PC-3 (cell line): ENCODE measurements around the gene PSMB2. TPM values are rescaled to one million over a fixed set of nuclear protein-coding genes. Genes with fewer than 3 reads are reported as not detected.

Experiments used
- ATAC-seq: fragments of 200-7000 bp; cut with Tn5 transposase; 2 replicates; pipeline ENCODE4 v1.9.1; 2020; ENCODE audit warnings: mild to moderate bottlenecking, moderate library complexity
- BruUV-seq: library from RNA; stranded (reverse); fragments of 400-500 nt; replicated peaks from 2 replicates; lab custom pipeline; 2021; lab: Mats Ljungman, UMichigan
- CTCF ChIA-PET: fragments of 300-600 bp; sonication (Branson Sonifier 250); formaldehyde crosslinking; loops from one replicate; lab custom pipeline; 2022; ENCODE audit warnings: antibody characterized with exemption; lab: Charles Lee
- POLR2A ChIA-PET: fragments of 300-600 bp; sonication (Branson Sonifier 250); formaldehyde crosslinking; loops from one replicate; lab custom pipeline; 2022; ENCODE audit warnings: antibody characterized with exemption; ENCODE audit not compliant: unreplicated experiment; lab: Charles Lee
- DNase-seq: peaks from one replicate; pipeline ENCODE4 v3.0.0-alpha.2; 2015
- H2AFZ ChIP-seq: fragments of 300-600 bp; sonication (generic); 2 replicates; pipeline ENCODE4 v1.6.0; 2016; ENCODE audit warnings: antibody characterized with exemption, low read length
- H3F3A ChIP-seq: fragments of 300-600 bp; sonication (generic); one replicate; pipeline ENCODE4 v1.6.0; 2017; ENCODE audit warnings: antibody characterized with exemption, low read length, control low read depth, mild to moderate bottlenecking; ENCODE audit not compliant: unreplicated experiment
- H3K27ac ChIP-seq: fragments of 300-600 bp; sonication (generic); 2 replicates; pipeline ENCODE4 v1.5.1; 2016; ENCODE audit warnings: mild to moderate bottlenecking, low read length
- H3K27me3 ChIP-seq: fragments of 300-600 bp; sonication (generic); 2 replicates; pipeline ENCODE4 v1.6.1; 2016; ENCODE audit warnings: low read length, mixed read lengths
- H3K36me3 ChIP-seq: fragments of 300-600 bp; sonication (generic); 2 replicates; pipeline ENCODE4 v1.6.1; 2016; ENCODE audit warnings: low read depth, mixed run types, low read length, mixed read lengths
- H3K4me1 ChIP-seq: fragments of 300-600 bp; sonication (generic); 2 replicates; pipeline ENCODE4 v1.5.1; 2016; ENCODE audit warnings: low read length; ENCODE audit not compliant: insufficient read depth
- H3K4me2 ChIP-seq: fragments of 300-600 bp; sonication (generic); 2 replicates; pipeline ENCODE4 v1.6.0; 2016; ENCODE audit warnings: low read length
- H3K4me3 ChIP-seq: fragments of 300-600 bp; sonication (generic); 2 replicates; pipeline ENCODE4 v1.5.1; 2016; ENCODE audit warnings: mild to moderate bottlenecking, low read length, mixed read lengths
- H3K79me2 ChIP-seq: fragments of 300-600 bp; sonication (generic); 2 replicates; pipeline ENCODE4 v1.6.1; 2017; ENCODE audit warnings: low read length, mixed read lengths
- H3K9ac ChIP-seq: fragments of 300-600 bp; sonication (generic); 2 replicates; pipeline ENCODE4 v1.6.0; 2016; ENCODE audit warnings: mild to moderate bottlenecking, low read length
- H3K9me2 ChIP-seq: fragments of 300-600 bp; sonication (generic); replicated peaks from 2 replicates; pipeline ENCODE4 v1.6.1; 2016; ENCODE audit warnings: mixed run types, low read length, mixed read lengths
- H3K9me3 ChIP-seq: fragments of 300-600 bp; sonication (generic); 2 replicates; pipeline ENCODE4 v1.6.1; 2016; ENCODE audit warnings: low read length, mixed read lengths
- H4K20me1 ChIP-seq: fragments of 300-600 bp; sonication (generic); 2 replicates; pipeline ENCODE4 v1.6.1; 2016; ENCODE audit warnings: low read length, mixed read lengths
- CTCF ChIP-seq: fragments of 300-600 bp; sonication (generic); conservative IDR thresholded peaks from 2 replicates; pipeline ENCODE4 v1.5.1; 2017; ENCODE audit warnings: antibody characterized with exemption, low read depth, mild to moderate bottlenecking, low read length
- EZH2 ChIP-seq: fragments of 300-600 bp; sonication (generic); IDR thresholded peaks from one replicate; pipeline ENCODE4 v1.6.1; 2017; ENCODE audit warnings: antibody characterized with exemption, mild to moderate bottlenecking, low read length; ENCODE audit not compliant: unreplicated experiment
- EZH2phosphoT487 ChIP-seq: fragments of 300-600 bp; sonication (generic); IDR thresholded peaks from 2 replicates; pipeline ENCODE4 v1.6.1; 2018; ENCODE audit warnings: mild to moderate bottlenecking, antibody characterized with exemption, low read length, borderline replicate concordance
- intact Hi-C: fragments of 100-400 bp; cut with micrococcal nuclease; formaldehyde crosslinking; loops from 2 replicates; pipeline ENCODE4 v1.9.0; 2023
- total RNA-seq: library from RNA; depleted of rRNA; stranded (reverse); fragments of >200 nt; gene quantifications from 2 replicates; pipeline ENCODE4 v1.2.3, GENCODE V29; 2014

PSMB2 gene
- total RNA-seq, 1 experiment from 2014 or later = 61.2 TPM

DNA sequence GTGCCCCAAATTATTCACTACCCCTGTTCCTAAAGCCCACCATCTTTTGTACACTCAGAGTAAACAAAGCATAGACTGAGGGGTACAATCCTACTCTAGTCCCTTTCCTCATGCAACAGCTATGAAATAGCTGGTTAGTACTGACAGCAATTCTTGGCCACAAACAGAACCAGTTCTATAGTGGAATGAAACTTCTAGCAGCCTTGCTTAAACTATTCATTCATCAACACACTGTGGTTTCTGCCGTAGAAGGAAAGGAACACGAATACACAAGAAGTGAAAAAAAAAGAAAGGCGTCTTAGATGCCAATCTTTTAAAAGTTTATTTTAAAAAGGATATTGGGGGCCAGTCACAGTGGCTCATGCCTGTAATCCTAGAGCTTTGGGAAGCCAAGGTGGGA, 9.9 kb downstream of the PSMB2 start:
- ChIA-PET CTCF (no interaction called here), POLR2A (no interaction called here)
- DNase-seq (no peak), ATAC-seq (no peak)
- Histone ChIP-seq H3K79me2 (peaks cover 83% of the 10 kb centered on the region), H3K4me2 (no peak overlapping the region), H3K27me3 (no peaks in the 10 kb centered on the region), H3K4me1 (peaks cover 3% of the 10 kb centered on the region), H2AFZ (no peak overlapping the region), H3K4me3 (no peak overlapping the region), H3F3A (no peaks in the 10 kb centered on the region), H4K20me1 (peaks cover 10% of the 10 kb centered on the region; the same call in 1 of the 2 replicates), H3K9me2 (no peaks in the 10 kb centered on the region), H3K27ac (no peak overlapping the region), H3K9ac (no peak overlapping the region), H3K36me3 (peaks cover 75% of the 10 kb centered on the region), H3K9me3 (no peaks in the 10 kb centered on the region)
- no TSS peak for BruUV-seq
- TF ChIP-seq EZH2phosphoT487 = no peak
- TF ChIP-seq EZH2 = no peak
- TF ChIP-seq CTCF = no peak
- intact Hi-C loops = no loop called here

GRCh38 chr1:35629051-35629450, 12.3 kb downstream of the PSMB2 start:
- ChIA-PET CTCF (no interaction called here), POLR2A (interaction anchor here (0.6 kb wide), 1 partner anchor 72 kb away, joined by 5 read pairs; the partner anchor contains the start of gene KIAA0319L)
- intact Hi-C loops = no loop called here
- H3K9me2 ChIP-seq = no peaks in the 10 kb centered on the region
- no peak overlapping the region for H3K4me3 ChIP-seq
- no peak overlapping the region for H2AFZ ChIP-seq
- no peak overlapping the region for H3K4me2 ChIP-seq
- H4K20me1 ChIP-seq = peaks cover 12% of the 10 kb centered on the region; the same call in 1 of the 2 replicates
- BruUV-seq = no TSS peak
- no peaks in the 10 kb centered on the region for H3K4me1 ChIP-seq
- H3K79me2 ChIP-seq = peaks cover 73% of the 10 kb centered on the region
- H3K9ac ChIP-seq = no peak overlapping the region
- H3K27me3 ChIP-seq = no peaks in the 10 kb centered on the region
- H3F3A ChIP-seq = no peaks in the 10 kb centered on the region
- H3K27ac ChIP-seq = no peak overlapping the region
- ATAC-seq = no peak
- H3K9me3 ChIP-seq = no peaks in the 10 kb centered on the region
- no peak for DNase-seq
- TF ChIP-seq CTCF = no peak
- TF ChIP-seq EZH2phosphoT487 = no peak
- TF ChIP-seq EZH2 = no peak
- peaks cover 63% of the 10 kb centered on the region for H3K36me3 ChIP-seq

DNA sequence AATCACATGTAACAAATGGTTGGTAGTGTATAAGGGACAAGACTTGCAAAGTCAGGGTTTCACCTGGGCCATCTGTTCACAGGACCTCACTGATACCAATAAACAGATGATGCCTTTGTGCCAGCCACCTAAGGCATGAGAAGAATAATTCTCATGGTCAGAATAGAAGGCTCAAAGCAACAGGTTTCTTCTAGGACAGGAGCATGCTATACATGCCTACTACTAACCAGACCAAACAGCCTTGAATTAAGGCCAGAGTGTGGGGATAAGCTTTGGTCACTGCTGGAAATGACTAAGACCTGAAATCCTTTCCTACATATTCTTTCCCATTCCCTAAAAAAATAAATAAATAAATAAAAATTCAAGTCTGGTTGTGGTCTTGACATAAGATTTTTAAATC, 17.5 kb downstream of the PSMB2 start:
- no peak for DNase-seq

More for the DNA sequence above, 17.5 kb downstream of the PSMB2 start:
- H3K4me3 ChIP-seq = no peak overlapping the region
- no peaks in the 10 kb centered on the region for H3K4me1 ChIP-seq
- no peaks in the 10 kb centered on the region for H3K9me2 ChIP-seq
- peaks cover 80% of the 10 kb centered on the region for H3K79me2 ChIP-seq
- no TSS peak for BruUV-seq
- no peak for ATAC-seq
- peaks cover 34% of the 10 kb centered on the region for H4K20me1 ChIP-seq
- H2AFZ ChIP-seq = no peak overlapping the region
- H3K9ac ChIP-seq = no peak overlapping the region
- no peaks in the 10 kb centered on the region for H3F3A ChIP-seq
- H3K27ac ChIP-seq = no peak overlapping the region
- ChIA-PET CTCF (no interaction called here), POLR2A (no interaction called here)
- TF ChIP-seq EZH2phosphoT487 (no peak), CTCF (no peak), EZH2 (no peak)
- H3K36me3 ChIP-seq = peaks cover 53% of the 10 kb centered on the region
- no peaks in the 10 kb centered on the region for H3K27me3 ChIP-seq
- intact Hi-C loops = no loop called here
- H3K9me3 ChIP-seq = no peaks in the 10 kb centered on the region
- H3K4me2 ChIP-seq = no peak overlapping the region
